Endodermal cell (in vitro differentiated cells): ENCODE results near the gene IL20. TPM values are rescaled to one million over a fixed set of nuclear protein-coding genes. Genes with fewer than 3 reads are reported as not detected.

Experiments
- DNase-seq: peaks from one replicate; pipeline ENCODE4 v3.0.0-alpha.2; 2017
- H3K27ac ChIP-seq: 2 replicates; pipeline ENCODE4 v1.5.1; 2013; ENCODE audit warnings: mild to moderate bottlenecking, low read depth, low read length, moderate library complexity
- H3K27me3 ChIP-seq: 2 replicates; pipeline ENCODE4 v1.6.1; 2013; ENCODE audit warnings: mild to moderate bottlenecking, low read length, moderate library complexity; ENCODE audit not compliant: insufficient read depth, control insufficient read depth, poor library complexity, severe bottlenecking
- H3K36me3 ChIP-seq: 2 replicates; pipeline ENCODE4 v1.7.0; 2013; ENCODE audit warnings: mild to moderate bottlenecking, low read length, moderate library complexity; ENCODE audit not compliant: control insufficient read depth, insufficient read depth
- H3K4me1 ChIP-seq: one replicate; pipeline ENCODE4 v1.7.0; 2013; ENCODE audit warnings: low read length; ENCODE audit not compliant: control insufficient read depth, insufficient read depth
- H3K4me3 ChIP-seq: 2 replicates; pipeline ENCODE4 v1.5.1; 2013; ENCODE audit warnings: mild to moderate bottlenecking, low read length, moderate library complexity
- H3K9ac ChIP-seq: 2 replicates; pipeline ENCODE4 v1.6.1; 2013; ENCODE audit warnings: mild to moderate bottlenecking, low read length, moderate library complexity; ENCODE audit not compliant: poor library complexity, severe bottlenecking; ENCODE audit errors: extremely low read depth
- H3K9me3 ChIP-seq: 2 replicates; pipeline ENCODE4 v1.6.1; 2013; ENCODE audit warnings: mild to moderate bottlenecking, low read length, moderate library complexity; ENCODE audit not compliant: control insufficient read depth
- H3K27ac Mint-ChIP-seq: 2 replicates; pipeline ENCODE4 v1.8.0; 2020; ENCODE audit warnings: mixed read lengths
- H3K27me3 Mint-ChIP-seq: 2 replicates; pipeline ENCODE4 v1.8.0; 2021; ENCODE audit warnings: mild to moderate bottlenecking, mixed read lengths; ENCODE audit not compliant: insufficient read depth
- H3K36me3 Mint-ChIP-seq: 2 replicates; pipeline ENCODE4 v1.8.0; 2020; ENCODE audit warnings: low read depth, mixed read lengths
- H3K4me1 Mint-ChIP-seq: 2 replicates; pipeline ENCODE4 v1.8.0; 2020; ENCODE audit warnings: mixed read lengths
- H3K4me3 Mint-ChIP-seq: 2 replicates; pipeline ENCODE4 v1.8.0; 2020; ENCODE audit warnings: mild to moderate bottlenecking, moderate library complexity, mixed read lengths
- H3K9me3 Mint-ChIP-seq: 2 replicates; pipeline ENCODE4 v1.8.0; 2020; ENCODE audit warnings: mild to moderate bottlenecking, mixed read lengths
- WGBS, 2 experiments: methylation state at CpG; one replicate each; pipeline versions ENCODE4 v1.1.5 to v1.1.7; 2013; ENCODE audit warnings: missing lambda C conversion rate in 2 of 2, mixed read lengths in 1 of 2; ENCODE audit not compliant: insufficient coverage in 1 of 2, insufficient read length in 1 of 2; 5-methylcytosine and 5-hydroxymethylcytosine counted together
- total RNA-seq, 2 donors: library from RNA; stranded (reverse); fragmentation: NEBNext Ultra II Directional in 1 of 2; extraction: Animal tissue kit (Norgen Biotek cat#: 25700) in 1 of 2; gene quantifications; 2 replicates in 1 of 2; 3 replicates in 1 of 2; pipeline ENCODE4 v1.2.1, GENCODE V29; 2021
- TF ChIP-seq, protein P1 (sequence below): fragments of 200-600 bp; sonication (generic); conservative IDR thresholded peaks from 2 replicates; pipeline ENCODE4 v1.5.0; 2021; ENCODE audit warnings: antibody characterized with exemption, mild to moderate bottlenecking

IL20 gene
- total RNA-seq, 2 donors from 2014 or later: not detected

DNA sequence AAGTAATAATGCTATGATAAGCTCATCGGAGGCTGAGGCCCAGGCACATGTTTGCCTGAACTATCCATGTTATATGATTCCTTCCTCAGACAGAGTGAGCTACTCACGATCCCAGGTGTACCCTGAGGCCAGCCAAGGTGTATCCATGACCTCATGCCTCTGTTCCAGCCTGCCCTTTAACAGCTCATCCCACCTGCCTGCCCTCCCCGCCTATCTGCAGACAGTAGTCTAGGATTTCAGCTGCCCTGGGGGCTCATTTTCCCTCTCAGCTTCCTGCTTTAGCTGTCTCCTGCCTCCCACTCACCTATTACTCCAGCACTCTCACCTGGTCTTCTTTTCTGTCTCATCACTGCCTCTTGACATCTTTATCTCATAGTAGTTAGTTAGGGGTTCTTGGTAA, 29.9 kb downstream of the IL20 start:
- Mint-ChIP-seq H3K27me3 (peaks cover 18% of the 10 kb centered on the region), H3K27ac (no peak overlapping the region), H3K4me3 (no peak overlapping the region), H3K4me1 (peaks cover 10% of the 10 kb centered on the region), H3K36me3 (no peaks in the 10 kb centered on the region), H3K9me3 (no peaks in the 10 kb centered on the region)
- H3K27me3 ChIP-seq: no peaks in the 10 kb centered on the region
- no peak overlapping the region for H3K4me3 ChIP-seq
- no peaks in the 10 kb centered on the region for H3K9me3 ChIP-seq
- 87 to 89% methylated on average over 3 of the region's 3 CpGs for WGBS, 2 experiments
- H3K4me1 ChIP-seq: no peaks in the 10 kb centered on the region
- no peak overlapping the region for H3K27ac ChIP-seq
- H3K9ac ChIP-seq: no peak overlapping the region
- TF ChIP-seq, protein P1, sequence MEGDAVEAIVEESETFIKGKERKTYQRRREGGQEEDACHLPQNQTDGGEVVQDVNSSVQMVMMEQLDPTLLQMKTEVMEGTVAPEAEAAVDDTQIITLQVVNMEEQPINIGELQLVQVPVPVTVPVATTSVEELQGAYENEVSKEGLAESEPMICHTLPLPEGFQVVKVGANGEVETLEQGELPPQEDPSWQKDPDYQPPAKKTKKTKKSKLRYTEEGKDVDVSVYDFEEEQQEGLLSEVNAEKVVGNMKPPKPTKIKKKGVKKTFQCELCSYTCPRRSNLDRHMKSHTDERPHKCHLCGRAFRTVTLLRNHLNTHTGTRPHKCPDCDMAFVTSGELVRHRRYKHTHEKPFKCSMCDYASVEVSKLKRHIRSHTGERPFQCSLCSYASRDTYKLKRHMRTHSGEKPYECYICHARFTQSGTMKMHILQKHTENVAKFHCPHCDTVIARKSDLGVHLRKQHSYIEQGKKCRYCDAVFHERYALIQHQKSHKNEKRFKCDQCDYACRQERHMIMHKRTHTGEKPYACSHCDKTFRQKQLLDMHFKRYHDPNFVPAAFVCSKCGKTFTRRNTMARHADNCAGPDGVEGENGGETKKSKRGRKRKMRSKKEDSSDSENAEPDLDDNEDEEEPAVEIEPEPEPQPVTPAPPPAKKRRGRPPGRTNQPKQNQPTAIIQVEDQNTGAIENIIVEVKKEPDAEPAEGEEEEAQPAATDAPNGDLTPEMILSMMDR: no peak
- no peaks in the 10 kb centered on the region for H3K36me3 ChIP-seq
- no peak for DNase-seq

- no peak overlapping the region for H3K9ac ChIP-seq
Measured at GRCh38 chr1:206895837-206896242, 30.4 kb downstream of the IL20 start.

DNA sequence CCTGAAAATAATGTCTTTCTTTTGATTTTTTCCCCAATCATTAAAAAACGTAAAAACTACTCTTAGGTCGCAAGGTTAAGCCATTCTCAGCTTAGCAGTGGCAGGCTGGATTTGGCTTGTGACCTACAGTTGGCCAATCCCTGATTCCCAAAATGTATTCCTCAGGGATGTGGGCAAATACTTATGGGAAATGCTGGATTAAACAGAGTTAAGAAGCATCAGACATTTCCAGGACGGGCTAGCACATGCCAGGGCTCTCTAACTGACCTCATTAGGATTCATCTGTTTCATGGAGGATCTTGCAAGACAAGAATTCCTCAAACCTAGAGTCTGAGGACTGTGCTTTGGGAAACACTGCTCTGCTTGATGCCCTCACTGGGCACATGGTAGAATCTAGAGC, 30.8 kb downstream of the IL20 start:
- no peaks in the 10 kb centered on the region for H3K9me3 Mint-ChIP-seq
- no peaks in the 10 kb centered on the region for H3K36me3 Mint-ChIP-seq
- H3K4me3 ChIP-seq: no peak overlapping the region
- 90 to 96% methylated on average over 3 of the region's 3 CpGs for WGBS, 2 experiments
- H3K9me3 ChIP-seq: no peaks in the 10 kb centered on the region
- no peak overlapping the region for H3K9ac ChIP-seq
- H3K27ac Mint-ChIP-seq: no peak overlapping the region
- H3K36me3 ChIP-seq: no peaks in the 10 kb centered on the region
- H3K27me3 Mint-ChIP-seq: peaks cover 25% of the 10 kb centered on the region
- DNase-seq: no peak
- peaks cover 8% of the 10 kb centered on the region for H3K4me1 Mint-ChIP-seq
- TF ChIP-seq, protein P1: no peak
- no peak overlapping the region for H3K4me3 Mint-ChIP-seq
- no peak overlapping the region for H3K27ac ChIP-seq
- no peaks in the 10 kb centered on the region for H3K4me1 ChIP-seq
- no peaks in the 10 kb centered on the region for H3K27me3 ChIP-seq

More at GRCh38 chr1:206895837-206896242, 30.4 kb downstream of the IL20 start:
- WGBS, 2 experiments: 79 to 88% methylated on average over 2 to 3 of the region's 3 CpGs
- no peak overlapping the region for H3K4me3 ChIP-seq
- peaks cover 22% of the 10 kb centered on the region for H3K27me3 Mint-ChIP-seq
- no peak overlapping the region for H3K4me3 Mint-ChIP-seq
- TF ChIP-seq, protein P1: no peak
- no peak overlapping the region for H3K27ac Mint-ChIP-seq
- no peak overlapping the region for H3K27ac ChIP-seq
- no peaks in the 10 kb centered on the region for H3K36me3 Mint-ChIP-seq
- H3K27me3 ChIP-seq: no peaks in the 10 kb centered on the region
- no peaks in the 10 kb centered on the region for H3K9me3 Mint-ChIP-seq
- no peaks in the 10 kb centered on the region for H3K36me3 ChIP-seq
- H3K4me1 Mint-ChIP-seq: peaks cover 8% of the 10 kb centered on the region
- DNase-seq: no peak
- H3K9me3 ChIP-seq: no peaks in the 10 kb centered on the region
- no peaks in the 10 kb centered on the region for H3K4me1 ChIP-seq
